WTC11 (cell line): ENCODE data around the gene TMEM8B.

ENCODE experiments used
- ATF1 ChIP-seq: sonication (generic); formaldehyde crosslinking; IDR thresholded peaks from 2 replicates; pipeline ENCODE4 v1.8.1; 2023; ENCODE audit warnings: mild to moderate bottlenecking, moderate library complexity, missing genetic modification reagents
- E2F4 ChIP-seq: sonication (generic); formaldehyde crosslinking; IDR thresholded peaks from 2 replicates; pipeline ENCODE4 v1.8.1; 2022; ENCODE audit warnings: low read depth, mild to moderate bottlenecking, moderate library complexity, missing genetic modification reagents, borderline replicate concordance
- FOXP1 ChIP-seq: sonication (generic); formaldehyde crosslinking; IDR thresholded peaks from 2 replicates; pipeline ENCODE4 v1.8.0; 2022; ENCODE audit warnings: missing genetic modification reagents, mild to moderate bottlenecking, moderate library complexity, borderline replicate concordance
- GABPB1 ChIP-seq: sonication (generic); formaldehyde crosslinking; IDR thresholded peaks from 2 replicates; pipeline ENCODE4 v1.8.1; 2023; ENCODE audit warnings: mild to moderate bottlenecking, missing genetic modification reagents
- HMGXB4 ChIP-seq: sonication (generic); formaldehyde crosslinking; IDR thresholded peaks from 2 replicates; pipeline ENCODE4 v1.8.1; 2023; ENCODE audit warnings: mild to moderate bottlenecking, moderate library complexity, missing genetic modification reagents
- PRDM15 ChIP-seq: sonication (generic); formaldehyde crosslinking; IDR thresholded peaks from 2 replicates; pipeline ENCODE4 v1.8.0; 2022; ENCODE audit warnings: missing genetic modification reagents
- ZNF219 ChIP-seq: sonication (generic); formaldehyde crosslinking; IDR thresholded peaks from 2 replicates; pipeline ENCODE4 v1.8.0; 2023; ENCODE audit warnings: missing genetic modification reagents, mild to moderate bottlenecking, borderline replicate concordance
- TF ChIP-seq, protein P1 (sequence below): fragments of 200-600 bp; IDR thresholded peaks from 2 replicates; pipeline ENCODE4 v1.8.0; 2022; ENCODE audit warnings: antibody characterized with exemption
- TF ChIP-seq, protein P2 (sequence below): fragments of 250-450 bp; sonication (Bioruptor Pico); IDR thresholded peaks from 2 replicates; pipeline ENCODE4 v2.1.2; 2022; ENCODE audit warnings: mild to moderate bottlenecking, moderate library complexity

DNA sequence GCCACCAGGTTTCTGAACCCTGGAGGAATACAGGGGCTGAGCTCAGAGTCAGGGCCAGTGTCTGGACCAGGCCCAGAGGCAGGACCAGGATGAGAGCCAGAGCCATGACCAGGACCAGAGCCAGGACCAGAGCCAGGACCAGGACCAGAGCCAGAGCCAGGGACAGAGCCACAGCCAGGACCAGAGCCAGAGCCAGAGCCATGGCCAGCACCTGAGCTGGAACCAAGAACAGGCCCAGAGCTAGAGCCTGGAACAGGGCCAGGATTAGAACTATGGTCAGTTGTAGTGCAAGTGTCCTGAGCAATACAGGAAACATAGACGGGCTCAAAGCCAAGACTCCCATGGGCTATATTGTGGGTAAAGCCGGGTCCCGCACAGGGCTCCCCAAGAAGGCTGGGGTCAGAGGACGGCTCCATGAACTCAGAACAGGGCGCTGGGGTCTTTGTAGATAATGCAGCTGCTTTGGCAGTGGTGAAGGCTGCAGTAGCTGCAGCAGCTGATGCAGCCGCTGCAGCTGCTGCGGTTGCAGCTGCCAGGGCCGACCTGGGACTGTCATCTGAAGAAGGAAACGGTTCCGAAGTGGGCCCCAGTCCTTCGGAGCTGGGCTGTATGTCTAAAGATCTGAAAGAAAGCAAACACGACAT, 17.5 kb upstream of the TMEM8B start:
- TF ChIP-seq GABPB1 (CRISPR knock-in tag), result no peak
- no peak for TF ChIP-seq ZNF219 (CRISPR knock-in tag)
- TF ChIP-seq, protein P1, sequence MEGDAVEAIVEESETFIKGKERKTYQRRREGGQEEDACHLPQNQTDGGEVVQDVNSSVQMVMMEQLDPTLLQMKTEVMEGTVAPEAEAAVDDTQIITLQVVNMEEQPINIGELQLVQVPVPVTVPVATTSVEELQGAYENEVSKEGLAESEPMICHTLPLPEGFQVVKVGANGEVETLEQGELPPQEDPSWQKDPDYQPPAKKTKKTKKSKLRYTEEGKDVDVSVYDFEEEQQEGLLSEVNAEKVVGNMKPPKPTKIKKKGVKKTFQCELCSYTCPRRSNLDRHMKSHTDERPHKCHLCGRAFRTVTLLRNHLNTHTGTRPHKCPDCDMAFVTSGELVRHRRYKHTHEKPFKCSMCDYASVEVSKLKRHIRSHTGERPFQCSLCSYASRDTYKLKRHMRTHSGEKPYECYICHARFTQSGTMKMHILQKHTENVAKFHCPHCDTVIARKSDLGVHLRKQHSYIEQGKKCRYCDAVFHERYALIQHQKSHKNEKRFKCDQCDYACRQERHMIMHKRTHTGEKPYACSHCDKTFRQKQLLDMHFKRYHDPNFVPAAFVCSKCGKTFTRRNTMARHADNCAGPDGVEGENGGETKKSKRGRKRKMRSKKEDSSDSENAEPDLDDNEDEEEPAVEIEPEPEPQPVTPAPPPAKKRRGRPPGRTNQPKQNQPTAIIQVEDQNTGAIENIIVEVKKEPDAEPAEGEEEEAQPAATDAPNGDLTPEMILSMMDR, result no peak
- no peak for TF ChIP-seq ATF1 (CRISPR knock-in tag)
- TF ChIP-seq, protein P2, sequence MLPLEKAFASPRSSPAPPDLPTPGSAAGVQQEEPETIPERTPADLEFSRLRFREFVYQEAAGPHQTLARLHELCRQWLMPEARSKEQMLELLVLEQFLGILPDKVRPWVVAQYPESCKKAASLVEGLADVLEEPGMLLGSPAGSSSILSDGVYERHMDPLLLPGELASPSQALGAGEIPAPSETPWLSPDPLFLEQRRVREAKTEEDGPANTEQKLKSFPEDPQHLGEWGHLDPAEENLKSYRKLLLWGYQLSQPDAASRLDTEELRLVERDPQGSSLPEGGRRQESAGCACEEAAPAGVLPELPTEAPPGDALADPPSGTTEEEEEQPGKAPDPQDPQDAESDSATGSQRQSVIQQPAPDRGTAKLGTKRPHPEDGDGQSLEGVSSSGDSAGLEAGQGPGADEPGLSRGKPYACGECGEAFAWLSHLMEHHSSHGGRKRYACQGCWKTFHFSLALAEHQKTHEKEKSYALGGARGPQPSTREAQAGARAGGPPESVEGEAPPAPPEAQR (CRISPR knock-in tag), result no peak
- TF ChIP-seq E2F4 (CRISPR knock-in tag), result no peak
- TF ChIP-seq FOXP1 (CRISPR knock-in tag), result no peak
- no peak for TF ChIP-seq PRDM15 (CRISPR knock-in tag)
- no peak for TF ChIP-seq HMGXB4 (CRISPR knock-in tag)
